MM.1S (cell line): ENCODE data around the gene RHOJ.

Source experiments
- CTCF ChIP-seq: fragments of 300-600 bp; sonication (generic); IDR thresholded peaks from 2 replicates; pipeline ENCODE4 v1.5.1; 2016; ENCODE audit warnings: antibody characterized with exemption, low read length, mixed read lengths
- EZH2 ChIP-seq: fragments of 300-600 bp; sonication (generic); optimal IDR thresholded peaks from 2 replicates; pipeline ENCODE3; 2017; ENCODE audit warnings: low read depth, mild to moderate bottlenecking, antibody characterized with exemption, low read length, mixed read lengths

GRCh38 chr14:63178912-63179311, 25.3 kb upstream of the RHOJ start:
- TF ChIP-seq CTCF: no peak
- TF ChIP-seq EZH2: no peak
